Measurements from ENCODE around the gene RAD9A.

The RAD9A gene

DNA sequence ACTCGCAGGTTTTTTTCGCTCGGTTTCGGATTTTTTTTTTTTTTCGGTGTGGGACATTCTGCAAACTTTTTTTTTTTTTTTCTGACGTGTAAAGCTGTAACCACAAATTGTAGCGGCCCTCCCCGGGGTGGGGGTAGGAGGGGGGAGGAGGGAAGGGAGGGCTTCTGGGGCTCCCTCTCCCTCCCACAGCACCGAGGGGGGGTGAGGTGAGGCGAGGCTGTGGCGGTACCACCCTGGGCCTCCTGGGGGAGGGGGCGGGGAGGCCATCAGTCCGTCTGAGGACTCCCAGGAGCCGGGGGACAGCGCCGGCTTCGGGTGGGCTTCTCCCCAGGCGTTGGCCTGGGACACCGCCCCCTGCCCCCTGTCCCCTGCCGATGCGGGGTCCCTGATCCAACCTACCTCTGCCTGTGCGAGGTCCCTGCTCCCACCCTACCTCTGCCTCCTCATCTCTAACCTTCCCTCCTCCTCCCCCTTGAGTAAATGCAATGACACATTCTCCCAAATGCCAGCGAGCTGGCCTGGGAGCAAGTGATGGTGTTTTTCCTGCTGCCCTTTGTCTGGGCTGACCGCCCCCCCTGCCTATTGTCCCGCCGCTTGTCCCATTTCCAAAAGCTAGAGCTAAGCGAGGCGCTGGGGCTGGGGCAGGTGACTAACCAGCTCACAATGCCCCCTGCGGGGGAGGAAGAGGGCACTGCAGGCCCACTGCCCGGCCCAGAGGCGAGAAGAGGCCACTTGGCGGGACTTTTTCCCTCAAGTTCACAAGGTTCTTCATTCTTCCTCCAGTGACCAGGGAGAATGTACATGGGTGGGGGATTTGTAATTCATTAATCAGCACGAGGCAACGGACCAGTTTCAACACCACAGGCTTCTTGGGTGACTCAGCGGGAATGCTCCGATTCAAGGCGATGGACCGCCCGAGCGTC, 17.9 kb upstream of the RAD9A start:
- peak in 1 of 3 experiments; percentile 44 for DNase-seq (ENCODE audit: low read depth in 3 of 3)

DNA sequence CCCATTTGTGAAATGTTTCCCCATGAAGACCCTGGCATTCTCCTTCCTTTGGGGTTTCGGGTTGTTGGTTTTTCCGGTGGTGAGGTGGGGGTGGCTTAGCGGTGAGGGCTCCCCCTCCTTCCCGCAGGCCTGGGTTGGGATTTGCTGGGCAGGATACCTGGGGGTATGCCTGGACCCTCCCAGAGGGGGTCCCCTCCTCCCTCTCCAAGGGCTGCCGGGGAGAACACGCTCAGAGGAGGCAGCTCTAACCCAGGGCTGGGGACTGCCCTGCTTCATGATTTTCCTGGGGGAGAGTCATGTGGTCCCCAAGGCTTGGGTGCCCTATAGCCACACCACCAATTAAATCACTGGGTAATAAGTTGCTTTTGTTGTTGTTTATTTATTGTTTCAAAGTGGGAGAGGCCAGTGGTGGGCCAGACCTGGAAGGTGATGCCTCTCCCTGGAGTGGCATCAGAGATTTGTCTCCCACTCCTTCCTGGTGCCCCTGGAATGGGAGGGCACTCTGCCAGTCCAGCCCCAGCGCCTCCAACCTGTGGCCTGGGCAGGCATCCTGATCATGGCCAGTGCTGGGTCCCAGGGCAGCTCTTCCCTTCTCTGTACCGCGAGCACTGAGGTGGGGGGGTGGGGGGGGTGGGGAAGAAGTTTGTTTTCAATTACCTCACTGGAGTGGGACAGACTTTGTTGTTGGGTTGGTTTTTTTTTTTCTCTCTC, 17.1 kb upstream of the RAD9A start:
- DNase-seq (ENCODE audit: low read depth in 3 of 3), result no peak

DNA sequence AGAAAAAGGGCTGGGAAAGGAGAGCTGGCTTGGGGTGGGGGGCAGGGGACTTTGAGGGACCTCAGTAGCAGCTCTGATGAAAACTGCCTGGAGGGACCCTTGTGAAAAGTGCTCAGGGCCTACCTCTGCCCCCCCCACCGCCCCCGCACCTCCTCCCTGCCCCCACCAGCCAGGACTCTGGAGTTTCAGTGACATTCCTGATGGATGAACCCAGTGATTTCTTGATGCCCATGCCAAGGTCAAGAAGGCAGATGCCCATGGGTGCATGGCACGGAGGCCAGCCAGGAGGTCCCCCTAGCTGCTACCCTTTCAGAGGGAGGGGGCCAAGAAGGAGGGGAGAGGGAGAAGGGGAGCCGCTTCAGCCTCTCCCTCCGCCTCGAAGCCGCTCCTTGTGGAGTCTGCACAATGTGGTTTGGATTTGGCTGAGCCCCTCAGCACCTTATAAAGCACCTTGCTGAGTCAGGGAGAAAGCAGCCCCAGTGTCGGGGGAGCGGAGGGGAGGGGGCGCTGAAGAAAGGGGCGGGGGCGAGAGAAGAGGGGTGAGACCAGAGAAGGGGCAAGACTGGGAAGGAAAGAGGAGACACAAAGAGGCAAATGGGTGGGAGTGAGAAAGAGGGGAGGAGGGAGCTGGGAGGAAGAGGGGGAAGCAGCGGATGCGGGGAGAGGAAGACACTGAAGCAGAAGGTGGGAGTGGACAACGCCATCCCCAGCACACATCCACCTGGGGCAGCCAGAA, 16.3 kb upstream of the RAD9A start:
- no peak for DNase-seq (ENCODE audit: low read depth in 3 of 3)

DNA sequence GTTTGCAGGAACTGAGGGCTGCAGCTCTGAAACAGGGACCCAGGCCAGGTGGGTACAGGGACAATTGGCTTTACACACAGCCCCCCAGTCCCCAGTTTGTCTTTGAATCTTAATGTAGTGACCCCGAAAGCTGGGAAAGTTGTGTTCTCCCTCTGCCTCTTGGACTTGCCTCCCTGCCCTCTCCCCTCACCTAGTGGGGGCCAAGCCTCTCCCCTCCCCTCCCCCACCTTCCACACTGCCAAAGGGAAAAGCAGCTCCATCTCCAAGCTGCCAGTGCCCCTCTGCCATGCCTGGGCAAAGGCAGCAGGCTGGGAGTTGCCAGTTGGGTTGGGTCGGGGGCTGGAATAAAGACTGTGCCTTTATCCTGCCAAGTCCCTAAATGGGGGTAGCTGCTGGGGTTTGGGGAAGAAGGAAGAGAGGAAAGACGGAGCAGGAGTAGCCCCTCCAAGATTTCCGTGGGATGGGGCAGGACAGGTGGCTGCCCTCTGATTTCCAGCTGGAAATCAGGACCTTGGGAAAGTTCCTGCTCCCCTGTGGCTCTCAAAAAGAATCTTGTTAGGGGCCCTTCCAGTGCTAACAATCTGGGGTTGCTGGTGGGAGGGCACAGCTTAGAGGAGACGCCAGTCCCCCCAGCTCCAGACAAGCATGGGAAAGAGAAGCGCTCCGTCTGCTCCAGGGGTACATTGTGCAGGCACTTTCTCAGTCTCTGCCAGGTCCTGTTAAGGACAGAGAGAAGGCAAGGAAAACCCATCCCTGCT, 15.5 kb upstream of the RAD9A start:
- DNase-seq (ENCODE audit: low read depth in 3 of 3), result no peak

DNA sequence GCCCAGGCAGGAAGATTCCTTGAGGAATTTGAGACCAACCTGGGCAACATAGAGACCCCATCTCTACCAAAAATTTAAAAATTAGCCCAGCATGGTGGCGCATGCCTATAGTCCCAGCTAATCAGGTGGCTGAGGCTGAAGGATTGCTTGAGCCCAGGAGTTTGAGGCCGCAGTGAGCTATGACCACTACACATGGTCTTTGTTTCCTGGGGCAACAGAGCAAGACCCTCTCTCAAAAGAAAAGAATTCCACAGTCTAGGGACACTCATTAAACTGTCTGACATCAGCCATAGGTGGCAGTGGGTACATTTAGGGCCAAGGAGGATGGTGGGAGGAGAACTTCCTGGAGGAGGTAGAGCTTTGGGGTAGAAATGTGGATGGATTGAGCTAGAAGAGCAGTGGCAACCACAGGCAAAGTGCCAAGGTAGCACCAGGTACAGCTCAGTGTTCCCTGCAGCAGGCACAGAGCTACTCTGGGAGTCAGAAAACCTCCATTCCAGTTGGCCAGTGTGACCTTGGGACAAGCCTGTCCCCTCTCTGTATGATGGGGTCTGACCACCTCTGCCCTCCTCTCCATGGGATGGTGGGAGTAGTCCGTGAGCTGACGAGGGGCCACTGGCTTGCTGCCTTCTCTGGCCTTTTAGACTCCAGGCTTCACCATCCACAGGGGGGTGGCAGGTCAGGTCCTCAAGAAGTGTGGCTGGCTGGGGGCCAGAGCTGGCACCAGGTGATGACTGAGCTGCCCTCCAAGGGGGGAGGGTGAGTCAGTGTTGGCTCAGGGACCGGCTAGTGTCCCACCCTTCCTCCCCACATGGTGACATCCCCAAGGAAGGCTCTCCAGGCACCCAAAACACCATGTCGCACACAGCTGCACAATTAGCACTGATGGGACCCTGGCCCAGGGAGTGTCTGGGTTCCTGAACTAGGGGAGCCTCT, 14.6 kb upstream of the RAD9A start:
- no peak for DNase-seq (ENCODE audit: low read depth in 3 of 3)

DNA sequence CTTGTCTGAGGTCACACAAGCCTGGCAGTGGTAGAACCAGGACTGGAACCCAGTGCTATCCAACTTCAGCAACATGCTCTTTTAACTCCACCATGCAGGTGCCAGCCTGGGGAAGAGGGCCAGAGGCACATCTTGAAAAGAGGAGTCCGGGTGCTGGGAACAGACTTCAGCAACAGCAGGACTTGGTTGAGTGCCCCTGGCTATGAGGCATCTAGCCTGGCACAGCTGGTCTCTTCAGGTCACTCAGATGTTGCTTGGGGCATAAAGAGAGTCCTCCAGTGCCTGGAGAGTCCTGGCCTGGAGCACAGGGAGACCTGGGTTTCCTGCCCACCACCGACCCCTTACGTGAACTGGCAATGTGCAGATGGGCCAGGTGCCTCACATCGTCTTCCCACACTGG, 13.2 kb upstream of the RAD9A start:
- DNase-seq (ENCODE audit: low read depth in 3 of 3), result no peak

DNA sequence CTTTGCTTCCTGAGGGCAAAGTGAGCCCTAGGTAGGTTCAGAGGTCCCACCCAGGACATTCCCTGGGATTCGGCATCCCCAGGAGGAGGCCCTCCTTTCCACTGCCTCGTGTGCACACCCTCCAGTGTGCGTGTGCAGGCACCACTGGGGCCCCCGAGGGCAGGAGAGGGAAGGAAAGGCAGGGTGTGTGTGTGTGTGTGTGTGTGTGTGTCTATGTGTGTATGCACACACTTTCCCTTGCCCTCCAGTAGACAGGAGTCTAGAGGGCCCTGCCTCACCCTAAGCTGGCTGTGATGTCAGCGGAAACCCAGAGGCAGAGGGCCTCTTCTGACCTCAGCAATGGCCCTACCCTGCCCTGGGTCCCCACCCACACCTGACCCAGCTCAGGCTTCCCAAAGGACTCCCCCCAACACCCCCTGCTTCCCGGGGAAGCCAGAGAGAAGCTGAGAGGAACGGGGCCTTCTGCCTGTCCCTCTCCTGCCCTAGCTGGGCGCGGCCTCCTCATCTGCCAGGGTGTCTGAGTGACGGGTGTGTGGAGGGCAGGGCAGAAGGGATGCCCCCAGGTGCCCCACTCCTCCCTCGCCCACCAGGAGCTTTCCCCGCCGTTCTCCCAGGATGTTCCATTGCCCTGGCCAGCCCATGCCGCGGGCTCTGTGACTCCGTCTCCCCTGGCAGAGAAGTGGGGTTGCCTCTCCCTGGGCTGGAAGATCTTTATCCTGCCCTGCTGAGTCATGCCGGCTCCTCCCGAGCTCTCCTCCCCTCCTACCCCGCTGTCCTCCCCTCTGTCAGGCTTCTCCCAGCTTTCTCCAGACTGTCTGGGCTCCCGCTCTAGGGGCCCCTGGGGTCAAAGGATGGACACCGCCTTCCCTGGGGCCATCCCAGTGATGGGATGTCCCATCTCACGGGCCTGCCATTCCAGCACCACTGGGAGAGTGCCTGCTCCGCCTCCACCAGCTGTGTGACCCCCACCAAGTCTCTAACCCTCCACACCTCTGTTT, 12.4 kb upstream of the RAD9A start:
- DNase-seq (ENCODE audit: low read depth in 3 of 3), result no peak

DNA sequence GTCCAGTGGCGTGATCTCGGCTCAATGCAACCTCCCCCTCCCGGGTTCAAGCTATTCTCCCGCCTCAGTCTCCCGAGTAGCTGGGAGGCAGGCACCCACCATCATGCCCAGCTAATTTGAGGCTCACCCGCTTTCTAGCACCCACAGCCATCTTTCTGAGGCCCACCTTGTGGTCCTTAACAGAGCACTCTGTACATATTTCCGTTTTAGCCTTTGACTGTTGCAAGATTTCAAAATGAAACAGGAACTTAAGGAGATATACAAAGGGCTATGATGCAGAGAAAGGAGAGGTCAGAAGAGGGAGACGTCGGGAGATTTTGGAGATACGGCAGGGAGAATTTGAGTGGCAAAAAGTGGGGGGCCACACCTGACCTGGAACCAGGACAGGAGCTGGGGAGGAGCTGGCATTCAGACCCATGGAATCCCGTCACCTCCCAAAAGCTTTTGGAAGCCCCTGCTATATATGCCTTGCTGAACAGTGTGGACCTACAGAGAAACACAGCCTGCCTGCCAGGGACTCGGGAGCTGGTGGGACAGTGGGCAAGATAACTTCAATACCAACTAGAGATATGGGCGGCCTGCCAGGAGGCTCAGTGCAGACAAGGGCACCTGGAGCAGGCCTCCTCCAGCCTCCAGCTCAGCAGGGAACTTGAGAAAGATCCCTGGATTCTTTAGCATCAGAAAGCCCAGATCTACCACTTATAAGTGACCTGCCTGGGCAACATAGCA, 10.4 kb upstream of the RAD9A start:
- DNase-seq (ENCODE audit: low read depth in 3 of 3), result no peak

DNA sequence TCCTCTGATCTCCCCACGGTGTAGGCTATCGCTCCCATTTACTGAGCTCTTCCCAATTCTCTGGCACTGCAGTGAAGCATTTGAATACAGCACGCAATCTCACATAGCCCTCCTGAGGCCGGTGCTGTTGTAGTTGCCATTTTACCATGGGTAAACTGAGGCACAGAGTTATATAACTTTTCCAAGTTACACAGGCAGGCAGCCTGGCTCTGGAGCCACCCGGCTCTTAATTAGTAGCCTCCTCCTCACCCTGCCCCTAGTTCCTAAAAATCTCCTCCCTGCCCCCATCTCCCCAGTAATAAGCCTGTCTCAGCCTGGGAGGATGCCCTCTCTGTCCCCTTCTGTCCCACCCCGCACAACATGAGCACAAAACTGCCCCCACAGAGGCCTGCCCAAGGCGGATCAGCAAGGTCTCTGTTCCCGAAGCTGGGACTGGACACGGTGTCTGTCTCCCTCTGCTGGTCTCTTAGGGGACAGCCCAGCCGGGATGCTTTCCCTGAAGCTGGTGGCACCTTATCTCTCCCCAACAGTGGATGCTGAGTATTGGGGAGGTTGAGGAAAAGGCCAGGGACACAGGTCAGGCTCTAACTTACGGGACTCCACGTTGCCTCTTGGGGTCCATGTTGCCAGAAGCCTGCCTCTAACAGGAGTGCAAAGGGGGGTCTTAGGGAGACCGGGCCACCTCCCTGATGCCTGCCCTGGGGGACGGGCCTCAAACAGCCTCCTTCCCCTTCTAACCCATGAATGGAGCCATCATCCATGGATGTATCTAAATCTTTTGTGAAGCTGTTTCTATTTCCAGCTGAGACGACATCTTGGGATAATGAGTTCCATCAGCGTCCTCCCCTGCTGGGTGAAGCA, 9.3 kb upstream of the RAD9A start:
- peak; percentile 67 to 79 (median 76) for DNase-seq (ENCODE audit: low read depth in 3 of 3)

DNA sequence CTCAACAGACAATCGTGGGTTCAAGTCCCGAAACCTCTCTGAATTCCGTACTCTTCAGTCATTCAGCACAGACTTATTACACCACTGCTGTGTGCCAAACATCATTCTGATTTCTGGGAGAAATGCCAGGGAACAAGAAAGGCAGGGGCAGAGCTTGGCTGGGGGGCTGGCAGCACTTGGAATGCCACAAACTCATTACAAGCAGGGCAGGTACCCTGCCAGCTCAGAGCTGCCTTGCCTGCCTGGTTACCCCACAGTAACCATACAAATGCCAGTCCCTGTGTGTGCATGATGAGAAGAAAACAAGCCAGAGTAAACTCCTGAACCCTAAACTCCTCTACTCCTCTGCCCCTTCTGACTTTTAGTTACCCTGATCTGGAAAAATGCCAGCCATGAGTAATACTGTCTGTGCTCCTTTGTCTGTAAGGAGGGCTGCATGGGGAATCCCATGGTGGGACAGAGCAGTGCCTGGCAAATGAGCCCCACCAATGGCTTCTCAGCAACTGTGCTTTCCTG, 6.9 kb upstream of the RAD9A start:
- no peak for DNase-seq (ENCODE audit: low read depth in 3 of 3)

DNA sequence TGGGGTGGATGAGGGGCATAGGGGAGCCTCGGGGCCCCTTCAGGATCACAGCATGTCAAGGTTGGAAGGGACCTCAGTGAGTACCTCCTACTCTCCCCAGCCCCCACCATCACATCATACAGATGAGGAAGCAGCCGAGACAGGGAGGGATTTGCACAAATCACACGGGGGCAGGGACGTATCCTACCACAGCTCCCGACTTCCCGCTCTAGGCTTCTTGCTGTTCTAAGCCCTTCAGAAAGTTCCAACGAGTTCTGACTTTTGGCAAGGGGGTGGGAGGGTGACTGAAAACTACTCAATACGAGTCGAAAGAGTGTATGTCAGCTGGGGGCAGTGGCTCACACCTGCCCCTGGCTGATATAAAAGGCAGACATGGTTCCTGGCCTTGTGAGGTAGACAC, 4.7 kb upstream of the RAD9A start:
- DNase-seq (ENCODE audit: low read depth in 3 of 3), result no peak

DNA sequence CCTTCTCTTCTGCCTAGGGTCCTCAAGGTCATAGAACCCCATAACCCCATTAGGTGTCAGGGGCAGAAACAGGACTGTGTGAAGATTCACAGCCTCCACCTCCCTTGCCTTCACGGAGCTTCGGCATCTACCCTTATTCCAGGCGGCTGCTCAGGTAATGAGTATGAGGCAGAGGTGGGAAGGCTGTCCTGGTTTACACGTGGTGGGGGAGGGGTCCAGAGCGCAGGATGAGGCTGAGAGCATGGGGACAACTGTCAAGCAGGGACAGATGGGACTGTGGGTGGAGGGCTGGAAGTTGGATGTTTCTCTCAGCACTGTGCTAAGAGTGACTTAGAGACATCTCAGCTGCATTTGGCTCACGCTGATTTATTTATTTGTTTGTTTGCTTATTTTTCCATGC, 4.3 kb upstream of the RAD9A start:
- no peak for DNase-seq (ENCODE audit: low read depth in 3 of 3)

DNA sequence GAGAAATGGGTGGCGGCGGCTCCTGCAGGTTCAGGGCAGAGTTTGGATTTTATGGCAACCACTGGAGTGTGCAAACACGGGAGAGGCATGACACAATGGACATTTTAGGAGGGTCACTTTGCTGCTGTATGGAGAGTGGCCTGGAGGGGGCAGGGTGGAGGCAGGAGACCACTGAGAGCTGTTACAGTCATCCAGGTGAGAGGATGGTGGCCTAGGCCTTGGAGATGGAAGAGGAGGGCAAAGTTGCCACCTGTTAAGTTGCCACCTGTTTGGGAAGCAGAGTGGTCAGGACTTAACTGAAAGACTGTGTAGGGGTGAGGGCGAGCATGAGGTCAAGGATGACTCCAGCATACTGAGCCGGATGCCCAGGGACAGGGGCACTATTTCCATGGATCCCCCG, 2.3 kb upstream of the RAD9A start:
- DNase-seq (ENCODE audit: low read depth in 3 of 3), result peak in 1 of 3 experiments; percentile 57

DNA sequence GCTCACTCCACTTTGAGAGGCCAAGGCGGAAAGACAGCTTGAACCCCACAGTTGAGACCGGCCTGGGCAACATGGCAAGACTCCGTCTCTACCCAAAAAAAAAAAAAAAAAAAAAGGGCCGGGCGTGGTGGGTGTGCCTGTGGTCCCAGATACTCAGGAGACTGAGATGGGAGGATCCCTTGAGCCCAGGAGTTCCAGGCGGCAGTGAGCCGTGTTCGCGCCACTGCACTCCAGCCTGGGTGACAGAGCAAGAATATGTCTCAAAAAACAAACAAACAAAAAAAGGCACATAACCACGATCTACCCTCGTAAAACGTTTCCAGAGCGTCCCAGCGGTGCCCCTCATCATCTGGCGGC, 861 bp upstream of the RAD9A start:
- no peak for DNase-seq (ENCODE audit: low read depth in 3 of 3)

DNA sequence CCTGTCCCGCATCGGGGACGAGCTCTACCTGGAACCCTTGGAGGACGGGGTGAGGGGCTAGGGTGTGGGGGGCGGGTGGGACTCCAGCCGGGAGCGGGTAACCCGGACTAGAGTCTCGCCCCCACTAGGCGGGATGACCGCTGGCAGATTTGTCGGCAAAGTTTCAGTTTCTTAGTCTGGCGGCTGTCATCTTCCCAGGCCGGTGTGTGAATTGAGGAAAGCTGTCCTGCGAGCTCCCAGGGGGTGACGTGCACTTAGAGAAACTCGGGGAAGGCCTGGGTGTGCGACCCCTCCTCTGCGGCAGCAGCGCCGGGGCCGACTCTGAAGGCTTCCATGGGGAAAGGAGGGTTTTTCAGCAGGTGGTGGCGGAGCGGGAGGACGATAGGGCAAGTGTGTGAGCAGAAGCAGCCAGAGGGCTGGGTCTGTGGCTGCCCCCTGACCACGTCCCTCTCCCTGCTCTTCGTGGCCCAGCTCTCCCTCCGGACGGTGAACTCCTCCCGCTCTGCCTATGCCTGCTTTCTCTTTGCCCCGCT, 463 bp downstream of the RAD9A start:
- no peak for DNase-seq (ENCODE audit: low read depth in 3 of 3)

DNA sequence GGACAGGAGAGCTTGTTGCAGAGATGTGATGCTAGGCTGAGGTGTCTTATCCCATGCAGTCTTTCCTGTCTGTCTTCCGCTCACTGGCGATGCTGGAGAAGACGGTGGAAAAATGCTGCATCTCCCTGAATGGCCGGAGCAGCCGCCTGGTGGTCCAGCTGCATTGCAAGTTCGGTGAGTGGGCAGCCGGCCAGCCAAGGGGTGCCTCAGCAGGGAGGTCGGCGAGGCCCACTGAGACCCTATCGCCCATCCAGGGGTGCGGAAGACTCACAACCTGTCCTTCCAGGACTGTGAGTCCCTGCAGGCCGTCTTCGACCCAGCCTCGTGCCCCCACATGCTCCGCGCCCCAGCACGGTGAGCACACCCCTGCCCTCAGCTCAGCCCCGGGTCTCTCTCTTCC, 1.7 kb downstream of the RAD9A start:
- no peak for DNase-seq (ENCODE audit: low read depth in 3 of 3)

DNA sequence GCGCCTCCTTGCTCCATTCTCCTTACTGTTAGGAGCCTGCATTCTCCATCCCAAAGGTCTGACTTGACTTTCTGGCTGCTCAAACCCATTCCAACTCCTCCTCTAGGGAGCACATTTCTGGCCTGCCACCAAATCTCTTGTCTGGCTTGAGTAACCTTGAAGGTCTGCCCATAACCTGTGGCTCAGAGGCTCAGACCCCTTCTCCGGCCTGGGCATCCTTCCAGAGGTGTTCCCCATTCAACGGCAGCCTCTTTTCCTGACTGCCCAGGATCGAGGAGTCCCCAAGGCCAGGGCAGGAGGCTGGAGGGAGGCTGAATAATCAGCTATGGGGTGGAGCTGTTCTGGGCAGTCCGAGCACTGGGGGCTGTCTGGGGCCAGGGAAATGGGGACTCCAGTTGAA, 2.2 kb downstream of the RAD9A start:
- DNase-seq (ENCODE audit: low read depth in 3 of 3), result no peak
